Heart left ventricle (tissue), 13 donors: ENCODE results near the gene WTAP.

ENCODE experiments used
- POLR2A ChIP-seq, 2 donors: fragments of 450-650 bp; IDR thresholded peaks; one replicate each; pipeline ENCODE4 v1.6.1; 2017; ENCODE audit warnings: antibody characterized with exemption in 2 of 2, mild to moderate bottlenecking in 2 of 2, moderate library complexity in 2 of 2
- TF ChIP-seq, protein P1 (sequence below), 12 donors: fragments of 200-600 bp; sonication (generic) in 4 of 12; IDR thresholded peaks; one replicate each; pipeline versions ENCODE4 v1.5.0 to v1.8.0; 2018 to 2022; ENCODE audit warnings: antibody characterized with exemption in 12 of 12, mild to moderate bottlenecking in 5 of 12
- donor health status: ischemic (EF 13 %, LVEDD 7.1; RV severe dilation, severe dysfunction).
- donor health status: DM: no; HTN: yes; CAD: no.
- donor health status: DM: no; HTN: no; CAD: no.
- donor health status: ischemic (EF 25% LVEDD 6.9; RV normal size, moderate dysfunction).
- donor health status: ischemic (EF 25% LVEDD 5.7; RV mildly dilated, moderate dysfunction).
- donor health status: ischemic (EF 35%, LVEDD 5.7; RV mildly dilated, moderate dysfunction).
- donor health status: nonischemic (EF 11% LVEDD 7.7; RV severe dilation, severe dysfunction).
- donor health status: DM: yes; HTN: yes; CAD: no.
- donor health status: PGD.
- donor health status: ischemic (EF 29% LVEDD 5.4; RV normal size, mild dysfunction).
- donor health status: nonischemic (EF 23%, LVEDD 6.1; RV moderate dilation, normal function).

- TF ChIP-seq, protein P1, sequence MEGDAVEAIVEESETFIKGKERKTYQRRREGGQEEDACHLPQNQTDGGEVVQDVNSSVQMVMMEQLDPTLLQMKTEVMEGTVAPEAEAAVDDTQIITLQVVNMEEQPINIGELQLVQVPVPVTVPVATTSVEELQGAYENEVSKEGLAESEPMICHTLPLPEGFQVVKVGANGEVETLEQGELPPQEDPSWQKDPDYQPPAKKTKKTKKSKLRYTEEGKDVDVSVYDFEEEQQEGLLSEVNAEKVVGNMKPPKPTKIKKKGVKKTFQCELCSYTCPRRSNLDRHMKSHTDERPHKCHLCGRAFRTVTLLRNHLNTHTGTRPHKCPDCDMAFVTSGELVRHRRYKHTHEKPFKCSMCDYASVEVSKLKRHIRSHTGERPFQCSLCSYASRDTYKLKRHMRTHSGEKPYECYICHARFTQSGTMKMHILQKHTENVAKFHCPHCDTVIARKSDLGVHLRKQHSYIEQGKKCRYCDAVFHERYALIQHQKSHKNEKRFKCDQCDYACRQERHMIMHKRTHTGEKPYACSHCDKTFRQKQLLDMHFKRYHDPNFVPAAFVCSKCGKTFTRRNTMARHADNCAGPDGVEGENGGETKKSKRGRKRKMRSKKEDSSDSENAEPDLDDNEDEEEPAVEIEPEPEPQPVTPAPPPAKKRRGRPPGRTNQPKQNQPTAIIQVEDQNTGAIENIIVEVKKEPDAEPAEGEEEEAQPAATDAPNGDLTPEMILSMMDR (IDR thresholded peaks at IDR 0.05): no peak
- TF ChIP-seq POLR2A (IDR thresholded peaks at IDR 0.05): no peak
These were observed 51.3 kb downstream of the WTAP start for GRCh38 chr6:159778542-159779103.
